Trophoblast cell (in vitro differentiated cells and primary cell): ENCODE results near the gene CUEDC1.

Experiments used
- DNase-seq, 2 donors: peaks; one replicate each; pipeline ENCODE4 v3.0.0-alpha.2; 2016
- H2AFZ ChIP-seq: 2 replicates; pipeline ENCODE4 v1.6.1; 2013; ENCODE audit warnings: low read length, moderate library complexity, mild to moderate bottlenecking; ENCODE audit not compliant: insufficient read depth, poor library complexity
- H2AK5ac ChIP-seq: 2 replicates; pipeline ENCODE4 v1.6.1; 2013; ENCODE audit warnings: mild to moderate bottlenecking, low read length
- H2BK120ac ChIP-seq: 2 replicates; pipeline ENCODE4 v1.6.1; 2013; ENCODE audit warnings: low read length, mild to moderate bottlenecking, moderate library complexity; ENCODE audit not compliant: insufficient read depth, poor library complexity
- H2BK12ac ChIP-seq: 2 replicates; pipeline ENCODE4 v1.6.1; 2013; ENCODE audit warnings: mild to moderate bottlenecking, low read length, moderate library complexity
- H2BK5ac ChIP-seq: 2 replicates; pipeline ENCODE4 v1.6.1; 2013; ENCODE audit warnings: low read length, low read depth, moderate library complexity, mild to moderate bottlenecking; ENCODE audit not compliant: poor library complexity
- H3K14ac ChIP-seq: 2 replicates; pipeline ENCODE4 v1.6.1; 2013; ENCODE audit warnings: mild to moderate bottlenecking, low read length
- H3K18ac ChIP-seq: 2 replicates; pipeline ENCODE4 v1.6.1; 2013; ENCODE audit warnings: mild to moderate bottlenecking, low read length
- H3K23ac ChIP-seq: 2 replicates; pipeline ENCODE4 v1.6.1; 2013; ENCODE audit warnings: low read length
- H3K27ac ChIP-seq: 2 replicates; pipeline ENCODE4 v1.5.1; 2013; ENCODE audit warnings: low read depth, mild to moderate bottlenecking, inconsistent platforms, low read length, moderate library complexity
- H3K27me3 ChIP-seq: 2 replicates; pipeline ENCODE4 v1.6.1; 2013; ENCODE audit warnings: inconsistent platforms, mild to moderate bottlenecking, low read length, moderate library complexity; ENCODE audit not compliant: insufficient read depth
- H3K36me3 ChIP-seq, 2 experiments: 1 replicate in 1 of 2; 2 replicates in 1 of 2; pipeline ENCODE4 v1.6.1; 2013; ENCODE audit warnings: low read length in 2 of 2, mild to moderate bottlenecking in 2 of 2, moderate library complexity in 1 of 2; ENCODE audit not compliant: insufficient read depth in 2 of 2, control insufficient read depth in 1 of 2
- H3K4ac ChIP-seq: 2 replicates; pipeline ENCODE4 v1.6.1; 2013; ENCODE audit warnings: low read depth, mild to moderate bottlenecking, low read length, moderate library complexity
- H3K4me1 ChIP-seq, 2 experiments: 1 replicate in 1 of 2; 2 replicates in 1 of 2; pipeline ENCODE4 v1.6.1; 2013; ENCODE audit warnings: low read length in 2 of 2, mild to moderate bottlenecking in 2 of 2, moderate library complexity in 1 of 2; ENCODE audit not compliant: insufficient read depth in 2 of 2, control insufficient read depth in 1 of 2
- H3K4me2 ChIP-seq: 2 replicates; pipeline ENCODE4 v1.6.1; 2013; ENCODE audit warnings: inconsistent platforms, mild to moderate bottlenecking, low read length, moderate library complexity
- H3K4me3 ChIP-seq: 2 replicates; pipeline ENCODE4 v1.5.1; 2013; ENCODE audit warnings: mild to moderate bottlenecking, low read depth, low read length, inconsistent platforms
- H3K79me1 ChIP-seq: one replicate; pipeline ENCODE4 v1.6.1; 2013; ENCODE audit warnings: low read length
- H3K79me2 ChIP-seq: 2 replicates; pipeline ENCODE4 v1.6.1; 2013; ENCODE audit warnings: low read length, mild to moderate bottlenecking; ENCODE audit not compliant: control insufficient read depth, insufficient read depth, poor library complexity
- H3K9ac ChIP-seq: 2 replicates; pipeline ENCODE4 v1.6.1; 2013; ENCODE audit warnings: mild to moderate bottlenecking, low read length
- H3K9me3 ChIP-seq: 2 replicates; pipeline ENCODE4 v1.6.1; 2013; ENCODE audit warnings: low read depth, mild to moderate bottlenecking, control low read depth, inconsistent platforms, low read length; ENCODE audit not compliant: insufficient read depth
- H4K12ac ChIP-seq: 2 replicates; pipeline ENCODE4 v1.6.1; 2013; ENCODE audit warnings: low read depth, mild to moderate bottlenecking, low read length, moderate library complexity
- H4K8ac ChIP-seq: 2 replicates; pipeline ENCODE4 v1.6.1; 2013; ENCODE audit warnings: low read depth, mild to moderate bottlenecking, low read length, moderate library complexity
- H4K91ac ChIP-seq: one replicate; pipeline ENCODE4 v1.6.1; 2013; ENCODE audit warnings: low read depth, mild to moderate bottlenecking, low read length, moderate library complexity
- WGBS: extraction: QIAGEN DNeasy Blood & Tissue Kit; methylation state at CpG from one replicate; pipeline ENCODE4 v1.1.7; 2013; ENCODE audit warnings: missing lambda C conversion rate; ENCODE audit not compliant: insufficient read length, insufficient coverage; ENCODE audit errors: extremely low coverage; 5-methylcytosine and 5-hydroxymethylcytosine counted together

CUEDC1 gene

DNA sequence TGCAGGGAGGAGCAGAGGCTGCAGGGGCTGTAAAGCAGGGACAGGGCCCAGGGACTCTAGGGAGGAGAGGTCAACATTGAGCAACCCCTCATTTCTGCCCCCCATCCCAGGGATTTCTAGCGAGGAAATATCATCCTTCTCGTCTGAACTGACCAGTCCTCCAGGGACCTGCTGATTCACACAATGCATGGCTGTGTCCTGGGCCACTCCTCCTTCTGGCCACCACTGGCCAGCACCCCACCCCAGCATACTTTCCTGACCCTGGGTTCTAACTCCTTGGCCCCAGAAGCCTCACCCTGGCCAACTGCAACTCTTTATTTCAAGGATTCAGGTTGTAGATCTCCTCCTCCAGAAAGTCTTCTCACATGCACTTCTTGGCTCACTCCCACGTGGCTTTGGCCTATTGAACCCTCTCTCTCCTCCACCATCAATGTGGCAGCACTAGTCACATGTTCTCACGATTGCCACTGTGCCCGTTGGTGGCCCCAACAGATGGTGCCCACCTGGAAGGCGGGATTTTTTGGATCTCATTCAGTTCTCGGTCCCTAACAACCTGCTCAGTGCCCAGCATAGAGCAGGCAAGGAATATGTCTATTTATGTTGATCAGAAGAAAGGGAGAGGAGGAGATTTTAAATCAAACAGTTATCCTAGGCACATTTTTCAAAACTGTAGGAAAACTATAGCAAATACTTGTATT lies 41.5 kb downstream of the CUEDC1 start:
- H3K36me3 ChIP-seq, result no peaks in the 10 kb centered on the region
- no peak overlapping the region for H4K8ac ChIP-seq
- WGBS, result no CpG with 5 or more reads among the region's 7 CpGs

DNA sequence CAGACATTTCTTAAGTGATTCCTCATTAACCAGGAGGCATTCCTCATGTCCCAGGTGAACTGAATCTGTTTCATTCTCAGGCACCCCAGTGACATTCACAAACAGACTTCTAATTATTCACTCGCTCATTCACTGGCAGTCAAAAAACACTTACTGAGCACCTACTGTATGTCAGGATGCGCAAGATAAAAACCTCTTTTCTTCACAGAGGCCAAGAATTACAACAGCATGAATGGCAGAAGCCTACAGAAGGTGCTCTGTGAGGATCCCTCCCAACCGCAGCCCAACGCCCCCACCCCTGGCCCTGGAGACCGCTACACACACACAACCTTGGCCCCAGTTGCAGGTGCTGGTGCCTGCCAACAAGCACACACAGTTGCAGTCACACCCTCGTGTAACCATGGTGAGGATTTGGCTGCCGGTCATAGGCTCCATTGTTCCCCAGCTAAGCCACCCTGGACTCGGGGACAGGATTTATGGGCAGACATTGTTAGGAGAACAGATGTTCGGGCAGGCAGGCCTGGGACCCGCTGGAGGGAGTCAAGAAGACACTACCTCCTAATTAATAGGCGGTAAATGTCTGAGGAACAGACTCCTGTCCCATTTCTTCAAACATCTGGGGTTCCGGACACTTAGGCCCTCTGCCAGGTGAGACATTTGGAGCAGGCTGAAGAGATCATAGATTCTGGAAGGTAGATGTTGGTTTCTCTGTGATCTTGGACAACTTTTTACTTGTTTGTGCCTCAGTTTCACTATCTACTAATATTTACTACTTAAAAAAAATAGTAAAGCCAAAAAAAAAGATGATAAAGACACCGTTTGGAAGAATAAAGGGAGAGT lies 43.2 kb downstream of the CUEDC1 start:
- no peaks in the 10 kb centered on the region for H3K36me3 ChIP-seq
- H3K79me2 ChIP-seq, result no peaks in the 10 kb centered on the region
- no peak overlapping the region for H3K27ac ChIP-seq
- no peak overlapping the region for H3K9ac ChIP-seq
- no peak overlapping the region for H2BK120ac ChIP-seq
- H3K4ac ChIP-seq, result no peak overlapping the region
- no peak overlapping the region for H2BK12ac ChIP-seq
- H2AK5ac ChIP-seq, result no peak overlapping the region
- no peak overlapping the region for H4K91ac ChIP-seq
- WGBS, result no CpG with 5 or more reads among the region's 13 CpGs
- H4K12ac ChIP-seq, result no peak overlapping the region
- no peak overlapping the region for H2AFZ ChIP-seq
- H2BK5ac ChIP-seq, result no peak overlapping the region
- no peaks in the 10 kb centered on the region for H3K79me1 ChIP-seq
- DNase-seq, result no peak
- H3K9me3 ChIP-seq, result no peaks in the 10 kb centered on the region
- H3K4me1 ChIP-seq, result peaks cover 12 to 13% of the 10 kb centered on the region in 2 experiments
- no peak overlapping the region for H3K23ac ChIP-seq
- H3K14ac ChIP-seq, result no peak overlapping the region
- no peak overlapping the region for H4K8ac ChIP-seq
- H3K4me2 ChIP-seq, result no peak overlapping the region
- H3K27me3 ChIP-seq, result no peaks in the 10 kb centered on the region
- no peak overlapping the region for H3K4me3 ChIP-seq
- no peak overlapping the region for H3K18ac ChIP-seq

More for the DNA sequence above, 41.5 kb downstream of the CUEDC1 start:
- Histone ChIP-seq H3K4me1 (peaks cover 12 to 19% of the 10 kb centered on the region in 2 experiments), H3K27me3 (no peaks in the 10 kb centered on the region), H3K79me1 (no peaks in the 10 kb centered on the region), H3K4ac (no peak overlapping the region), H3K9ac (no peak overlapping the region), H3K27ac (no peak overlapping the region), H4K12ac (no peak overlapping the region), H2BK120ac (no peak overlapping the region), H3K23ac (no peak overlapping the region), H3K4me2 (no peak overlapping the region), H3K14ac (no peak overlapping the region), H3K79me2 (no peaks in the 10 kb centered on the region), H4K91ac (no peak overlapping the region), H3K4me3 (no peak overlapping the region), H3K9me3 (no peaks in the 10 kb centered on the region), H2BK5ac (no peak overlapping the region), H2BK12ac (no peak overlapping the region), H2AK5ac (no peak overlapping the region), H3K18ac (no peak overlapping the region), H2AFZ (no peak overlapping the region)
- no peak for DNase-seq

DNA sequence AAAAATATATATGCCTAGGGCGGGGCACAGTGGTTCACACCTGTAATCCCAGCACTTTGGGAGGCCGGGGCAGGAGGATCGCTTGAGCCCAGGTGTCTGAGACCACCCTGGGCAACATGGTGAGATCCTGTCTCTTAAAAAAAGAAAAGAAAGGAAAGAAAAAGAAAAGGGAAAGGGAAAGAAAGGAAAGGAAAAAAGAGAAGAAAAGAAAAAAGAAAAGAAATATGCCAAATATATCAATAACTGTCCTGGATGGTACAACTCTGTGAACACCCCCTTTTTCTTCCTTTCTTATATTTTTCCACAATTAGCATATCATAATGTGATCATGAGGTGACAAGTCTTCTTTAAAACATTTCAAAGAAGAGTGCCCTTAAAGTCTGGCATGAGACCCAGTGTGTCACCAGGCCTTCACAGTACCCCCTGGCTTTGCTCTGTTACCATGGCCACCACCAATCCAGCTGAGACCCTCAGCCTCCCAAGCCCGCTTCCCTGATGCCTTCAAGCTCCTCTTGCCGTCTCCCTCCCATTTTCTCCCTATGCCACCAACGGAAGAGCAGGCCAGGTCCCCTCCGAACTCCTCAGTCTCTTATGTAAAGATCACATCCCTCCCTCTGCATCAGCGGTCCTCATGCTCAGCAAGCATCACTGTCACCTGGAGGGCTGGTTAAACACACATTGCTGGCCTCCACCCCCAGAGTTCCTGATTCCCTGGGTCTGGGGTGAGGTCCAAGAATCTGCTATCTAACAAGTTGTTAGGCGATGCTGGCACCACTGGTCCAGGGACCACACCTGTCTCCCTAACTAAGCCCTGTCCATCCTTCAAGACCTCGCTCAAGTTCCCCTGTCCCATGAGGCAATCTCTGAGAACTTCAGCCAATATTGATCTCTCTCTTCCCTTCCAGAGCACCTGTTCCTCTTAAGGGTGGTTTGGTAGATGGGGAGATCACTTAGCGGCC lies 44.5 kb downstream of the CUEDC1 start:
- Histone ChIP-seq H3K4me1 (peaks cover 0 to 4% of the 10 kb centered on the region in 2 experiments), H3K18ac (no peak overlapping the region), H3K4ac (no peak overlapping the region), H3K9me3 (no peaks in the 10 kb centered on the region), H3K79me2 (no peaks in the 10 kb centered on the region), H4K12ac (no peak overlapping the region), H2AK5ac (no peak overlapping the region), H2BK12ac (no peak overlapping the region), H2BK120ac (no peak overlapping the region), H3K9ac (no peak overlapping the region), H3K36me3 (no peaks in the 10 kb centered on the region), H3K79me1 (no peaks in the 10 kb centered on the region), H3K4me3 (no peak overlapping the region), H3K4me2 (no peak overlapping the region), H3K14ac (no peak overlapping the region), H3K27ac (no peak overlapping the region), H3K27me3 (no peaks in the 10 kb centered on the region), H3K23ac (no peak overlapping the region), H4K8ac (no peak overlapping the region), H2BK5ac (no peak overlapping the region), H2AFZ (no peak overlapping the region), H4K91ac (no peak overlapping the region)
- no CpG with 5 or more reads among the region's 11 CpGs for whole genome bisulfite sequencing
- DNase-seq, result no peak

DNA sequence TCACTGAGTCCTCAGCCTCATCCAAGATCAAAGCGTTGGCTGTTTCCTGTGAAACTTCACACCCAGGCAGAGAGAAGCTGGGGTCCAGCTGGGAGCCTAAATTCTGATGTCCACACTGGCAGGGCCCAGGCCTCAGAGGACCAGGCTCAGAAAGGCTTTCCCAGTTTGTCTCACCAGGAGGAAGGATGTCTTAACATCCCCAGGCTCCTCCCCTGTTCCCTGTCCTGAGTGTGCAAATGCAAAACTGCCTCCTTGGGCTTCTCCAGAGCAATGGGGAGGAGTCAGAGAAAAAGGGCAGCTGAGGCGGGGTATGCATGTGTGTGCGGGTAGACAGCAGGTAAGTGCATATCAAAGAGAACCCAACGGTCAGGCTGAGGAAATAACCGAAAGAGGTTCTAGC lies 45.7 kb downstream of the CUEDC1 start:
- Histone ChIP-seq H2BK12ac (no peak overlapping the region), H3K27me3 (no peaks in the 10 kb centered on the region), H2BK5ac (no peak overlapping the region), H3K4me3 (no peak overlapping the region), H3K36me3 (no peaks in the 10 kb centered on the region), H3K4me2 (no peak overlapping the region), H3K27ac (no peak overlapping the region), H2AFZ (no peak overlapping the region), H4K91ac (no peak overlapping the region), H4K12ac (no peak overlapping the region), H3K9ac (no peak overlapping the region), H3K4ac (no peak overlapping the region), H3K23ac (no peak overlapping the region), H3K79me1 (no peaks in the 10 kb centered on the region), H2AK5ac (no peak overlapping the region), H2BK120ac (no peak overlapping the region), H3K79me2 (no peaks in the 10 kb centered on the region), H3K18ac (no peak overlapping the region), H3K14ac (no peak overlapping the region), H3K4me1 (peaks cover 9 to 10% of the 10 kb centered on the region in 2 experiments), H3K9me3 (peaks cover 2% of the 10 kb centered on the region), H4K8ac (no peak overlapping the region)
- WGBS, result no CpG with 5 or more reads among the region's 5 CpGs
- no peak for DNase-seq
